OCI-LY1 (cell line): ENCODE data around the gene AFF1.
A peak's percentile ranks its signal among the peaks of the same experiment; 100 is the strongest.

Source experiments
- H2AFZ ChIP-seq: fragments of 200-600 bp; sonication (generic), shearing (Covaris generic); 2 replicates; pipeline ENCODE4 v1.6.0; 2014; ENCODE audit warnings: antibody characterized with exemption, mild to moderate bottlenecking, low read length
- H3F3A ChIP-seq: fragments of 200-600 bp; sonication (generic), shearing (Covaris generic); 2 replicates; pipeline ENCODE4 v1.6.0; 2014; ENCODE audit warnings: mild to moderate bottlenecking, antibody characterized with exemption, low read length, moderate library complexity; ENCODE audit not compliant: insufficient read depth
- H3K27ac ChIP-seq: fragments of 200-600 bp; sonication (generic); 2 replicates; pipeline ENCODE4 v1.5.1; 2014; ENCODE audit warnings: low read length, mixed run types, mild to moderate bottlenecking, low read depth; ENCODE audit not compliant: poor library complexity, severe bottlenecking
- H3K27me3 ChIP-seq: fragments of 200-600 bp; sonication (generic); 2 replicates; pipeline ENCODE4 v1.6.0; 2014; ENCODE audit warnings: antibody characterized with exemption, mild to moderate bottlenecking, low read length, moderate library complexity; ENCODE audit not compliant: insufficient read depth
- H3K36me3 ChIP-seq: fragments of 200-600 bp; sonication (generic); 2 replicates; pipeline ENCODE4 v1.6.1; 2014; ENCODE audit warnings: mild to moderate bottlenecking, antibody characterized with exemption, low read length, moderate library complexity, mixed read lengths; ENCODE audit not compliant: insufficient read depth
- H3K4me1 ChIP-seq: fragments of 200-600 bp; sonication (generic); 2 replicates; pipeline ENCODE4 v1.5.1; 2014; ENCODE audit warnings: mild to moderate bottlenecking, low read length, moderate library complexity; ENCODE audit not compliant: insufficient read depth, severe bottlenecking
- H3K4me2 ChIP-seq: fragments of 200-600 bp; sonication (generic), shearing (Covaris generic); 2 replicates; pipeline ENCODE4 v1.6.1; 2014; ENCODE audit warnings: low read length
- H3K4me3 ChIP-seq: fragments of 200-600 bp; sonication (generic); 2 replicates; pipeline ENCODE4 v1.5.1; 2014; ENCODE audit warnings: low read length, low read depth, mild to moderate bottlenecking, mixed read lengths; ENCODE audit not compliant: poor library complexity, severe bottlenecking
- H3K79me2 ChIP-seq: fragments of 200-600 bp; shearing (Covaris generic); 2 replicates; pipeline ENCODE4 v1.6.1; 2016; ENCODE audit warnings: mixed run types, low read length, mixed read lengths; ENCODE audit not compliant: insufficient read depth
- H3K9ac ChIP-seq: fragments of 200-600 bp; sonication (generic), shearing (Covaris generic); 2 replicates; pipeline ENCODE4 v1.6.1; 2014; ENCODE audit warnings: mild to moderate bottlenecking, low read length, mixed read lengths
- H3K9me2 ChIP-seq: fragments of 200-600 bp; sonication (generic), shearing (Covaris generic); 2 replicates; pipeline ENCODE4 v1.6.1; 2014; ENCODE audit warnings: low read depth, mild to moderate bottlenecking, low read length, mixed read lengths
- H3K9me3 ChIP-seq: fragments of 200-600 bp; shearing (Covaris generic); 2 replicates; pipeline ENCODE4 v1.6.1; 2014; ENCODE audit warnings: low read length, mixed read lengths
- H4K20me1 ChIP-seq: fragments of 200-600 bp; sonication (generic), shearing (Covaris generic); 2 replicates; pipeline ENCODE4 v1.6.0; 2016; ENCODE audit warnings: mild to moderate bottlenecking, low read length; ENCODE audit not compliant: insufficient read depth
- CTCF ChIP-seq: fragments of 200-600 bp; sonication (generic), shearing (Covaris generic); IDR thresholded peaks from 2 replicates; pipeline ENCODE4 v1.5.1; 2017; ENCODE audit warnings: mild to moderate bottlenecking, antibody characterized with exemption, low read length, moderate library complexity, mixed read lengths
- EZH2 ChIP-seq: fragments of 200-600 bp; sonication (generic), shearing (Covaris generic); IDR thresholded peaks from 2 replicates; pipeline ENCODE4 v1.8.0; 2017; ENCODE audit warnings: borderline replicate concordance, mixed run types, mild to moderate bottlenecking, antibody characterized with exemption, low read length, moderate library complexity, mixed read lengths

The AFF1 gene

DNA sequence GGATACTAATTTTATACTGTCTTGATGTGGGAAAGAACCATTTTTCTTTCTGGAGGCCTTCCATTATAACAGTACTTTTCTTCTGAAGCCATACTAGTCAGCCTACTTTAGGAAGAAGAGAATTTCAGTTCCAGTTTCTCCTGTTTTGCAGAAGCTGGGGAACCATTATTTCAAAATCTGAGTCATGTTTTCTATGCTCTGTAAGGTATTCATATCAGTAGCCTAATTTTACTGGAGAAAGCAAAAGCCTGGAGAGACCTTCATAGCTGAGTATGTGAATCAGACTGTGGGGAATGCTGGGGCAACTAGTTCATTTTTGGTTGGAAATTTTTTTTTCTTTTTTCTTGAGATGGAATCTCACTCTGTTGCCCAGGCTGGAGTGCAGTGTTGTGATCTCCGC, 22.4 kb downstream of the AFF1 start:
- Histone ChIP-seq H3K36me3 (peaks cover 8% of the 10 kb centered on the region; the same call in 1 of the 2 replicates), H3K27ac (no peak overlapping the region), H3K4me1 (peaks cover 41% of the 10 kb centered on the region), H3K9me3 (no peaks in the 10 kb centered on the region), H3F3A (no peaks in the 10 kb centered on the region), H3K9me2 (no peaks in the 10 kb centered on the region), H4K20me1 (no peaks in the 10 kb centered on the region), H3K4me2 (no peak overlapping the region), H3K4me3 (no peak overlapping the region), H3K9ac (no peak overlapping the region), H3K79me2 (0 out of 2 replicates have a peak, but pooled peaks cover 5% of the 10 kb centered on the region), H3K27me3 (no peaks in the 10 kb centered on the region), H2AFZ (no peak overlapping the region)
- TF ChIP-seq CTCF (no peak), EZH2 (no peak)

DNA sequence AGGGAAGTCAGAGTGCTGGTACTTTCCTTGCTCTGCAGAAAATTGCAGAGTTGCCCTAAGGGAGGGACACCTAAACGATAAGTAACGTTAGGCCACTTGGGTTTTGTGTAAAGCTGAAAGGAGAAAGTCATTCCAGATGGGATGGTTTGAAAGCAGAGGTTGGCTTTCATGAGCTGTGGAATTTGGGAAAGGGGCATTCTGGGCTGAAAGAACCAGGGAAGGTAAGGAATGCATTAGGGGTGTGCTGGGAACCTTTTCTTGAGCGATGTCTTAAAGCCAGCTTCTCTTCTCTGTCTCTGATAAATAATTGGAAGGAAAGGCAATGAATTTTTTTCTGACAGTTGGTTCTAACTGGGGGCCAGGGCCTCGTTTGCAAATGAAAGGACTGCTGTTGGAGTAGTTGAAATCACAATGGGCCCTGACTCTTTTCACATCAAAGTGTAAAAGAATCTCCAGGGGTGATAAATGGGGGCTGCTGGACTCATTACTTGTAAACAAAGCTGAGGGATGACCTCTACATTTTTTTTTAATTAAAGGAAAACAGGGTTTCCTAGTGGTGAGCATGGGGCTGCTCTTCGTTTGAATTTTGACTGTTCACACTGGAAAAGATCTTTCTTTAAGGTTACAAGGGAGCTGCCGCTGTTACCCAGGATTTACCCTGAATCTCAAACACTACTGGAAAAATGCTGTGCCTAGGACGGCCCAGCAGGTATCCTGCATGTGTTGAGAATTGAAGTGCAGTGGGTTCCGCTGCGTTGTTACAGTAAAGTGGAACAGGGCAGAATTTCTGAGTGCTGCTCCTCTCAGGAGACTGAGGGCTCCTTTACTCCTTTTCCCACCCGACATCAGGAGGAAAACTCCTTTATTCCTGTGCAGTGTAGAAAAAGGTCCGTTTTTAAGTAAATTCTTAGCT, 25.0 kb downstream of the AFF1 start:
- Histone ChIP-seq H3K9me2 (no peaks in the 10 kb centered on the region), H3K4me2 (peak overlapping the region; percentile 66), H3K4me1 (peaks cover 56% of the 10 kb centered on the region), H3K9me3 (no peaks in the 10 kb centered on the region), H3K9ac (peak overlapping the region; percentile 67), H3F3A (no peaks in the 10 kb centered on the region; the same call in 1 of the 2 replicates), H3K4me3 (no peak overlapping the region), H4K20me1 (no peaks in the 10 kb centered on the region), H3K27me3 (no peaks in the 10 kb centered on the region), H3K79me2 (0 out of 2 replicates have a peak, but pooled peaks cover 5% of the 10 kb centered on the region), H3K36me3 (peaks cover 8% of the 10 kb centered on the region; the same call in 1 of the 2 replicates), H2AFZ (no peak overlapping the region), H3K27ac (peak overlapping the region; percentile 94)
- TF ChIP-seq CTCF (no peak), EZH2 (no peak)

- peak overlapping the region; percentile 67 for H3K9ac ChIP-seq
- no peaks in the 10 kb centered on the region for H3K9me2 ChIP-seq
- no peaks in the 10 kb centered on the region for H3K27me3 ChIP-seq
- no peak for TF ChIP-seq CTCF
- TF ChIP-seq EZH2: no peak
- peaks cover 8% of the 10 kb centered on the region; the same call in 1 of the 2 replicates for H3K36me3 ChIP-seq
- peak overlapping the region; percentile 66 for H3K4me2 ChIP-seq
- H2AFZ ChIP-seq: no peak overlapping the region
- peak overlapping the region; percentile 29 for H3K4me3 ChIP-seq
- H3F3A ChIP-seq: no peaks in the 10 kb centered on the region; the same call in 1 of the 2 replicates
- H4K20me1 ChIP-seq: no peaks in the 10 kb centered on the region
- peak overlapping the region; percentile 94 for H3K27ac ChIP-seq
- H3K9me3 ChIP-seq: no peaks in the 10 kb centered on the region
- H3K79me2 ChIP-seq: 0 out of 2 replicates have a peak, but pooled peaks cover 5% of the 10 kb centered on the region
- H3K4me1 ChIP-seq: peaks cover 63% of the 10 kb centered on the region
These were observed 25.7 kb downstream of the AFF1 start for GRCh38 chr4:86960557-86960961.
